Retina (tissue), 1 donor: ENCODE measurements around the gene LCN10.
"Not testable (repeated sequence)": the region's sequence is repeated elsewhere in the genome, so short reads cannot be mapped to it uniquely, and the experiment has no call there.

Experiments used
- DNase-seq: peaks from one replicate; pipeline ENCODE4 v3.0.0-alpha.2; 2016

Gene LCN10

GRCh38 chr9:136769710-136770191 lies 27.0 kb upstream of the LCN10 start:
- DNase-seq = peak; percentile 47

GRCh38 chr9:136766410-136767120 lies 23.8 kb upstream of the LCN10 start:
- peak; percentile 61 for DNase-seq

GRCh38 chr9:136765745-136766409 lies 23.1 kb upstream of the LCN10 start:
- not testable (repeated sequence) for DNase-seq

- DNase-seq = no peak
These were observed 22.3 kb upstream of the LCN10 start for GRCh38 chr9:136765041-136765440.

- DNase-seq = no peak
These were observed 21.7 kb upstream of the LCN10 start, which contains the start of gene LCN15 for GRCh38 chr9:136764301-136764891. LCN15 (minus strand) TSS chr9:136764518; CDS start chr9:136764488, 30 bp downstream.

GRCh38 chr9:136763649-136764035 lies 20.9 kb upstream of the LCN10 start:
- DNase-seq = no peak

- peak; percentile 57 for DNase-seq
These were observed 20.3 kb upstream of the LCN10 start for GRCh38 chr9:136762915-136763648.

- DNase-seq = no peak
These were observed 19.5 kb upstream of the LCN10 start for GRCh38 chr9:136762221-136762691.

GRCh38 chr9:136761545-136761981 lies 18.8 kb upstream of the LCN10 start:
- no peak for DNase-seq

- DNase-seq = peak; percentile 61
These were observed 18.2 kb upstream of the LCN10 start for GRCh38 chr9:136760834-136761544.

- no peak for DNase-seq
These were observed 17.7 kb upstream of the LCN10 start for GRCh38 chr9:136760424-136760823.

- no peak for DNase-seq
These were observed 16.9 kb upstream of the LCN10 start for GRCh38 chr9:136759436-136760325.

- DNase-seq = no peak
These were observed 16.3 kb upstream of the LCN10 start for GRCh38 chr9:136759001-136759400.

GRCh38 chr9:136757751-136758140 lies 15.0 kb upstream of the LCN10 start:
- no peak for DNase-seq

GRCh38 chr9:136757328-136757727 lies 14.6 kb upstream of the LCN10 start:
- DNase-seq = no peak

- no peak for DNase-seq
These were observed 14.1 kb upstream of the LCN10 start for GRCh38 chr9:136756836-136757235.

- DNase-seq = no peak
These were observed 13.3 kb upstream of the LCN10 start for GRCh38 chr9:136756134-136756438.

GRCh38 chr9:136755302-136756133 lies 12.8 kb upstream of the LCN10 start:
- DNase-seq = not testable (repeated sequence)

- DNase-seq = no peak
These were observed 12.0 kb upstream of the LCN10 start for GRCh38 chr9:136754626-136755301.

- DNase-seq = no peak
These were observed 11.4 kb upstream of the LCN10 start for GRCh38 chr9:136754059-136754572.
